ENCODE results near the gene SNX8.
A peak's percentile ranks its signal among the peaks of the same experiment; 100 is the strongest.

SNX8 gene

DNA sequence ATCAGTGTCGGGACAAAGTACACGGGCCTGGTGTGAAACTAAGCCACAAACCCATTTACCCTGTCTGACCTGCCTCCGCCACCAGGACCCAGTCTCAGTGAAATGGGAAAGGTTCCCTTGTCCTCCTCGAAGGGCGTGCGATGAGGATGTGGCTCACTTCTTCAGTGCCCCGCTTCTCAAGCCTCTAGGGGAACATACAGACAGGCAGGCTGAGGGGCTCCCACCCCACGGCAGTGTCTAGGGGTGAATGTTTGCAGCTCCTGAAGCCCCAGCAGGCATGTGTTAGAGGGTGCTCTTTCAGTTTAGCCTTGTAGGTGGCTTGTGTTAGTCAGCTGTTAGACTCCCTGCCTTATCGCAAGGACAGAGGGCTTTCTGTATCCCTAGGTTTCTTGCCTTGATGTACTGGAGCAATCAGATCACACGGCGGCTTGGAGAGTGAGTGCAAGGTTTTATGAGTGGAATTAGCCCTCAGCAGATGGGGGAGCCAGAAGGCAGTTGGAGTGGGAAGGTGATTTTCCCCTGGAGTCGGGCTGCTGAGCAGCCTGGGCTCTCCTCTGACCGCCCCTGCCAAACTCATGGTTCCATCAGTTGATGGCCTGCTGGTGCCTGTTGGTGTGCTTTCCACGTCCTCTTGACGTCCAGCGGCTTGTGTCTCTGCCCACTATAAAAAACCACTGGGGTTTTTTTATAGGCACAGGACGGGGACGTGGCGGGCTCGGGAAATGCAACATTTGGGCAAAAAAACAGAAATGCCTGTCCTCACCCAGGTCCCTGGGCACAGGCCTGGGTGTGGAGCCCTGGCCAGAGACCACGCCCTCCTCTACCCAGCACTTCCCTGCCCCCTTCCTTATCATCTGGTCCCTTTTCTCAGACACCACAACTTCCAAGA, 71.5 kb downstream of the SNX8 start:
- DNase-seq, result no peak

DNA sequence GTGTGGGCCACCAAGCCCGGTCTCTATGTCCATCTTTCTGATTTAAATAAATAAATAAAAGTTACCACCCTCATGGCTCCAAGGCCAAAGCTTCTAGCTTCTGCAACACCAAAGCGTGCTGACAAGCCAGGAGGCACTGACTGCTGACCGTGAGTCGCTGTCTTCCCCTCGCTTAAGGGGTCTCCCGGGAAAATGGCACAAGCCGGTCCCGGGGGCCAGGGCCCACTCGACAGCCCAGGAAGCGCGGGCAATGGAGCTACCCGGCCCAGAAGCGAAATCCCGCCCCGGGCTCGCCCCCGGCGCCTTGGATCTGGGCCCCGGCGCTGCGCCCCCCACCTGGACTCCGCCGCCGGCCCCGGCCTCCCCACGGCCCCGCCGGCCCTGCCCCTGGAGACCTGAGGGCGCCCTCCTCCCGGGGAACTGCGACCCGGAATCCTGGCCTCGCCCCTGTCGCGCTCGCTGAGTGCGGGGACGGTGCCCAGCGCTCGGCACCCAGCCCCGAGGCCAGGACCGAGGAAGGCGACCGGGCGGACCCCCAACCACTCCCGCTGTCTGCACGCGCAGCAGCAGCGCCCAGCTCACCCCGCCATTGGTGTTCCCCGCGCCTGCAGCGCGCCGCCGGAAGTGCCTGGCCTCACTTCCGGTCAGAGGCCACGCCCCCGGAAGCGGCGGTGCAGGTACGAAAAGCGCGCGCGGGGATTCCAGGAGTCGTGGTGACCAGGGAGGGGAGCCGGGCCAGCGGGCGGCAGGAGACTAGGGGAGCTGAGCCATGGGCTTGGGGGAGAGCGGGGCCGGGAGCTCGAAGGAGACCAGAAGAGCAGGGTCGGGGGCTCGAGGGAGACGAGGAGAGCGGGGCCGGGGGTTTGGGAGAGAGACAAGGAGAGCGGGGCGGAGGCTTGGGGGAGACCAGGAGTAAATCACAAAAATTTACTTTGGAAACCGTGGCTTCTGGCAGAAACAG, 72.4 kb downstream of the SNX8 start, which contains the start of the genes MRM2 and NUDT1:
TSS of gene MRM2 (minus strand) at position 626 of the 961 bp plus-strand sequence. CDS start at position 590, 36 bp downstream.
TSS of gene NUDT1 (plus strand) at position 647 of the 961 bp plus-strand sequence. CDS start 2,349 bp downstream, outside the sequence.
- DNase-seq, result peak; percentile 42

DNA sequence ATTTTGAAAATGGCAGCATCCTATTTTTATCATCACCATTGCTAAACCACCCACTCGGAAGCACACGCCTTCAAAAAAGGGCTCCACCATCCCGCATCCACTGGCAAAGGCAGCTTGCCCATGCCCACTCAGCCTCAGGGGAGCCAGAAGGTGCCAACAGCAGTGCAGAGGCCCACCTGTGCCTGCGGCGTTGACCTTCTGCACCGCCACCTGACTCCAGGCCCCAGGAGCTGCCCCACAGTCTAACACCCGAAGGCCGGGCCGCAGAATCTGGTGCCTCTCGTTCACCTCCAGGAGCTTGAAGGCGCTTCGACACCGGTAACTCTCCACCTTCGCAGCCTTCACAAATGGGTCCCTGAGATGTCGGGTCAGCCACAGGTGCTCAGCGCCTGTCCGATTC, 75.0 kb downstream of the SNX8 start:
- DNase-seq, result no peak

DNA sequence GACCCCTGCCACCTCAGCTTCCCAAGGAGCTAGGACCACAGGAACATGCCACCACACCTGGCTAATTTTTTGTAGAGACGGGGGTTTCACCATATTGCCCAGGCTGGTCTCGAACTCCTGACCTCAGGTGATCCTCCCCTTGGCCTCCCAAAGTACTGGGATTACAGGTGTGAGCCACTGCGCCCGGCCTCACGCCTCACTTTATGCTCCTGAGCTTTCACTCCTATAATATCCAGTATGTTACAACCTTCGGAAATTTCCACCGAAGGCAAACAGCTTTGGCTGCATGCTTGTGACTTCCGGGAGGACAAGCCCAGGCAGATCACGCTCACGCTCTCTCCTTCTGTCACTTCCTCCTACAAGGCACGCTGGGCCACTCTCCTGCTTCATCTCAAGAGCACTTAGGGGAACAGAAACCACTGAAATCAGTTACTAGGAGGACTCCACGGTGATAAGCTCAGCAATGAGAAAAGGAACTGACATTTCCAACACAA, 77.1 kb downstream of the SNX8 start:
- DNase-seq, result peak; percentile 60

DNA sequence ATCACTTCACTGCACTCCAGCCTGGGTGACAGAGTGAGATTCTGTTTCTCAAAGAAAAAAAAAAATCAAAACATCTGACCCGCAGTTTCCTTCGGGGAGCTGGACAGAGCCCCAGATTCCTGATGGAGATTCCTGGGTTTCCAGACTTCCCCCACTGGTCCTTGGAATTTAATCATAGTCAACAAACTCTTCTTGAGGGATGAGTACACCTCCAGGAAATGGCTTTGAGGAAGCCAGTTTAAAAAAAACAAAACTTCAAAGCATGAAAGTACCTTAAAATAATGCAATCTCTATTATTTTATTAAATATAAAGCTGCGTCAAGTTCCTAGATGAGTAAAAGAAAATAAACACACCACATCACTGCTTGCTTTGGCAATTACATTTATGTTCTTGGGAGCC, 80.3 kb downstream of the SNX8 start:
- no peak for DNase-seq

DNA sequence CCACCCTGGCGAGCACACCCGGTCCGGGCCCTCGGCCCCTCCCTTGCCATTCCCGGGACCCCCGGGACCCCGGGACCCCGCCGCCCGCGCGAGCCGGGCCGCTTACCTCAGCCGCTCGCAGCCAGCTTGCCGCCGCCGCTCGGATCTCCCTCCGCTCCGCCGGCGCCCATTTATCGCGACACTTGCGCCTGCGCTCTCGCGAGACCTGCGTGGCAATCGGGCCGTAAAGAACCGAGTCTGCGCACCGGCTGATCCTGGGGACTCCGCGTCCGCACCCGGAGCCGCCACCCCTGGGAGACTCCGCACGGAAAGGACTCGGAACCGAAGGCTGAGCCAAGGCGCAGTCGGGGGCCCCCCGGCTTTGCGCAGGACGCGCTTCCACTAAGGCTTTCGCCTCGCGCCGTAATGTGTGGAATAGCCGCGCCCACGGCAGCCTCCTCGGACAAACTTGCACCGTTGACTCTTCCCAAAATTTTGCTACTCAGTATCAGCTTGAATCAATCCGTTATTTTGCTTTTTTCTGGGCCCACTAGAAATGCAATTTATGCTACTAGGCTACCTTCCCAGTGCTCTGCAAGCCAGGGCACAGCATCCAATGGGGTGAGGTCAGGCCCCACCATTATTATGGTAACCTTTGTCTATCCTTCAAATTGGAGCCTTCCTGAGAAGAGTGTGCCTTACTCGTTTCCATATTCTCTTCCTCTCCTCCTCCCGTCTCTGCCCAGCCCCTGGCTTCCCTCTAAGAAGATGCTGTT, 81.3 kb downstream of the SNX8 start, which contains the start of gene MAD1L1:
TSS of gene MAD1L1 (minus strand) at position 180 of the 755 bp plus-strand sequence. CDS start 2,812 bp downstream, outside the sequence.
- DNase-seq, result peak; percentile 75

DNA sequence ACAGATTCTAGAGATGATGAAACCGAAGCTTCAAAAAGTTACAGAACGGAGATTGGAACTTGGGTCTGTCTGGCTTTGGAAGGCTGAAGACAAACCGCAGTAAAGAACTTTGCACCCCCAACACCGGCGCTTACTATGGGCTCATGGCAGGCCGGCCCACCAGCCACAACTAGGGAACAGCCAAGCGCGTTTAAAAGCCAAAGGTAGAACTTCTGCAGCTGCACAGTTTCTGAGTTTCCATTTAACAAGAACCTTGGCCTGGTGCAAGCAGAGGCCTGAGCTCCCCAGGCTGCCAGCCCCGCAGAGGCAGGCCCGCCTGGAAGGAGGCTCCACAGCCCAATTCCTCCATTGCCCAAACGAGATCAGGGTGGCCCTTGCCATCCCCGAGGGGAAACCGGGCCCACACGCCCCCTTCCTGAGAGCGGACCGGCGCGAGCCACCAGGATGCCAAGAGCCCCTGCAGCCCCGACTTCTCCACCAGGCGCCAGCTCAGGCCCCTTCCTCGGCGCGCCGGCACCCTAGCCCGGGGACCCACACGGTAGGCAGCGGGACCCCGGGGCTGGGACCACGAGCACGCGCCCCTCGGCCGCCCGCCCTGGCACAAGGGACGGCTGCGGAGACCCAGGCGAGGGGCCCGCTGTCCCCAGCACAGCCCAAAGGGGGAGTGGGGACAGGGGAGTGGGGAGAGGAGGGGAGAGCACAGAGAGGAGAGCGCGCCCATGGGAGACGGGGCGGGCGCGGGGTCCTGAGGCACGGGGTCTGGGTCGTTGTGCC, 82.1 kb downstream of the SNX8 start:
- DNase-seq, result no peak

DNA sequence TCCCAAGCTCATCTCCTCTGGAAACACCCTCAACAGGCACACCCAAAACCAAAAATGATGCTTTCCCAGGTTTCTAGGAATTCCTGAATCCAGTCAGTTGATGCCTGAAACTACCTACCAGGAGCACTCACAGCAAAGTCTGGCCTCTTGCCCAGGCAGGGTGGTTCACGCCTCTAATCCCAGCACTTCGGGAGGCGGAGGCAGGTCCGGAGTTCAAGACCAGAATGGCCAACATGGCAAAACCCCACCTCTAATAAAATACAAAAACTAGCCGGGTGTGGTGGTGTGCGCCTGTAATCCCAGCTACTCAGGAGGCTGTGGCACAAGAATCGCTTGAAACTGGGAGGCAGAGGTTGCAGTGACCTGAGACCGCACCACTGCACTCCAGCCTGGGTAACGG, 83.4 kb downstream of the SNX8 start:
- DNase-seq, result no peak

DNA sequence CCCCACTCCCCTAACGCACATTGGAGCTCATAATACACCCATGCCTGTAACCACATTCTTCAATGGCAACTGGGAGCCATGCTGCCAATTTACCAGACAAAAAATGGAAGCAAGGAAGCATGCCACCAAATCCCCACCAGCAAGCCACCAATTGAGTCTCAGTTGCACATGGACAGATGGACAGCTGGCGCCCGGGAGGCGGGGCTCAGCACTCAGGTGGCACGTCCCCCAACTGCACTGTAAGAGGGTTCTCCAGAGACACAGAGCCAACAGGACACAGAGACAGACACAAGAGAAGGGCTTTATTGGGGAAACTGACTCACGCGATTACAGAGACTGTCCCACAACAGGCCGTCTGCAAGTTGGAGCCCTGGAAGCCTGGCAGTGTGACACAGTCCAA, 84.0 kb downstream of the SNX8 start:
- DNase-seq, result no peak

DNA sequence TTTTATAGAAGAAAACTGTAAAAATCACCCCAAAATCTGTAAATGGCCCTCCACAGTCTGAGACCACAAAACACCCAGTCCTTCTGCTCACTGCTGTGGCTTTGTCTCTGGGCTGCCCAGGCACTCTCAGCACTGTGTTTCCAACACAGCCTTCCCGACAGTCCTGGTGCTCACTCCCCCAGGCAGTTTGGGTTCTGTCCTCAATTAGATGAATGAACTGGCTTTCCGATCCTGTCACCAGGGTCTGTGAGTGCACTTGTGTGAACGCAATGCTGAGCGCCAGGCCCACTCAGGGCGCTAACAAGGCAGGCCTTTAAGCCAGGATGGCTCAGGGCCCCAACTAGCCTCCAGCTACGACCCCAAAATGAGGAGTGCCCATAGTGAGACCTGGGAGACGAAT, 84.8 kb downstream of the SNX8 start:
- no peak for DNase-seq

DNA sequence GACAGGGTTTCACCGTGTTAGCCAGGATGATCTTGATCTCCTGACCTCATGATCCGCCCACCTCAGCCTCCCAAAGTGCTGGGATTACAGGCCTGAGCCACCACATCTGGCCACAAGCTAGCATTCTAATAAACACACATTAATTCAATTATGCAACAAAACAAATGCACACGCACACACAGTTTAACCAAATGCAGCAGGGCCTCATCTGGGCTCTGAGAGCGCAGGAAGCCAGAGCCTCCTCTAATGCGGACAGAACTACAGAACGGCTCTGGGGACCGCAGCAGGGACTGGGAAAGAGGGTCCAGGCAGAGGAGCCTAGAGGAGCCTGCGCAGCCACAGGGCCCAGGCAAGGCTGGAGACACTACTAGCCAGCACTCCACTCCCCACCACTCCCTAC, 85.3 kb downstream of the SNX8 start:
- DNase-seq, result no peak

DNA sequence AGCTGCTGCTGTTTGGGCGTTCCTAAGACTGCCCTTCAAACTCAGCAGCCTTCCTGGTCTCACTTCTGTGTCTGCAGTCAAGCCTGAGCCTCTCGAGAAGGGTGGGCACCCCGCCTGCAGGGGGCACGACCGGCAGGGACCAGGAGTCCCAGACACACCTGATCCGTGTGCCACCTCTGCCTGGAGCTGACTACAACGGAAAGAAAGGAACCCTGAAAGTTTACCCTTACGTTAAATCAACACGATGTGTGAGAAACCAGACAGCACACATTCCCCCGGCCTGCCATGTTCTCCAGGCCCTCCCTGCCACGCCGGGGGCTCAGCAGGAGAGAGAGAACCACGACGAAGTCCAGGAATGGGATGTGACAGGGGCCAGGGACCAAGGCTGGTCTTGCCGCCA, 86.5 kb downstream of the SNX8 start:
- DNase-seq, result no peak

DNA sequence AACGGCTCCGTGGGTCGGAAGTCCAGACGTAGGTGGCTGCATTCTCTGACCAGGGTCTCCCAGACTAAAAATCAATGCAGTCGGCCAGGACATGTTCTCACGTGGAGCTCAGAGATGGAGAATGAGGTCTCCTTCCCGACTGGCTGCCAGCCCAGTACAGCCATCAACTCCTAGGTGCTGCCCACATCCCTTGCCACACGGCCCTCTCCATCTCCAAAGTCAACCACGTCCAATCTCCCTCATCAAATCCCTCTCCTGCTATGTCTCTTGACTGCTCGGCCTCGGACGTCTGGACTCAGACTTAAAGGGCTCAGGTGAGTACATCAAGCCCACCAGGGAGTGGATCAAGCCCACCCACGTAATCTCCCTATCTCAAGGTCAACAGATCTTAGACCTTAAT, 88.4 kb downstream of the SNX8 start:
- DNase-seq, result no peak

DNA sequence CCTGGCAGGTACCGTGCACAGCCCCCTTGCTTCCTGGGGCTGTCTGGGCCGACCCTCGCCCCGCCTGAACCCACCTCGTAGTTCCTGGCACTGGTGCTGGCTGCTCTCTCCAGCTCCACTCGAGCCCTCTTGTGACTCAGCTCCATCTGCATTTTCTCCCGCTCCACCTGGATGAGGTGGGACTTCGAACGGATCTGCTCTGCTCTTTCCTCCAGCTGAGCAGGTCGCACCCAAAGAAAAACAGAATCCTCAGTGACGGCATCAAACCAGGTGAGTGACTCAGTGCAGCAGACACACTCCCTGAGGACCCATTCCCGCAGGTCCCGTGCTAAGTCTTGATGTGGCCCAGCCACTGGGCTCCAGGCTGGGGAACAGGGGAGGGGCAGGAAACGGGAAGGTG, 88.9 kb downstream of the SNX8 start:
- DNase-seq, result no peak

DNA sequence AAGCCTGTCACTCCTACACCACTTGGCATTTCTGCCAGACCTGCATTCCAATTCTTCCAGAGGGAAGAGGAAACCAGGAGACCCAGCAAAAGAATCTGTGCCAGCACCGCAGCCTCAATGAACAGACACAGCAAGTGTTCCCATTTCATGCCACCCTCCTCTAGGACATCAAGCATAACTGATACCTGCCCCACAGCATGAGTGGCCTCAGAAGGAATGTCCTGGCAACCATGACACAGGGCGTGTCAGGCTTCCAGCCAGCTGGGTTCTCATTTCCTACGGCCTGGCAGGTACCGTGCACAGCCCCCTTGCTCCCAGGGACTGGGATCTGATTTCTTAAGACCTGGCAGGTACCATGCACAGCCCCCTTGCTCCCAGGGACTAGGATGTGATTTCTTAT, 89.3 kb downstream of the SNX8 start:
- DNase-seq, result no peak

DNA sequence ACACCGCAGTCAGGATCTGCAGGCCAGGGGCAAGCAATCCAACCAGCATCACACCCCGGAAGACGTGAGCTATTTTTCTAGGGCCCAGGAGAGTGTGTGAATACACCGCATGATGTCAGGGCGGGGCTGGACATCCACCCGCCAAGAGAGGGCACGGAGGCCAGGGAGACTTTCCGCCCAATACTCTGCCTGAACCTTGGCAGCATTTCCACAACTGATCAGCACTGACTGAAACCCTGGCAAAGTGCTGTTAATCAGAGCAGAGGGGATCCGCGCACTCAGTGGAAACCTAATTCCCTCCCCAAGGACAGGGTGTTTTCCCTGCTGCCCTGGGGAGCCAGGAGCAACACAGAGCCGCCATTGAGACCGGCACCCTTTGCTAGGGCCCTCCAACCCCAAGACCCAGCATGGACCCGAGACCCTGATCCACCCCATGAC, 89.7 kb downstream of the SNX8 start:
- no peak for DNase-seq

DNA sequence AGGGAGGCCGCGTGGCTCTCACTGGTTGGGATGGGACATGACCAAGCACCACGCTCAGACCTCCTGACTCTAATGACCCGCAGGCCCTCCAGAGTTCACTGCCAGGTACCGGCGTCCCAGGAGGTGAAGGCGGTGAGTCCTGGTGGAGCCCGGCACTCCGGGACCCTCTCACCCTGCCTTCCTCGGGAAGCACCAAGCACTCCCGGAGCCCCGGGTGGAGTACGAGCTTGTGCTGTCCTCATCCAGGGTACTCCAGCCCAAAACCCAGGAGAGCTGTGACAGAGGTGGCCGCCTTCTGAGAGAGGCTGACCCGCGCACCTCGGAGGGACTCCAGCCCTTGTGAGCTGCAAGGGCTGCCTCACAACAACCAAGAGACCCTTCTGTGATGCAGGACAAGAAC, 90.9 kb downstream of the SNX8 start:
- DNase-seq, result no peak

DNA sequence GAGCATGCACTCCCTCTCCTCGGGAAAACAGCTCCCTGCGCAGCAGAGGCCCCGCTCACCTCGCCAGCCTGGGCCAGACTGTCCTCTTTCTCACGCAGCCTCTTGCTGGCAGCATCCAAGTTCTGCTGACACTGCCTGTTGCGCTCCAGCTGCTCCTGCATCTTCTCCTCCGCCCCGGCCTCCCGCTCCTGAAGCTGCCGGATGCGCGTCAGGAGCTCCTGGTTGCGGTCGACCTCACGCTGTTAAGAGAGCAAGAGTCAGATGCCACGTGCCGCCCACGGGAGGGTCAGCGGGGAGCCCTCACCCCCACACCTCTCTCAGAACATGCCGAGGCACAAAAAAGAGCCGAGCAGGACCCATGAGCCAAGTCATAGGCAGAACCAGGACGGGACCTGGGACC, 91.7 kb downstream of the SNX8 start:
- DNase-seq, result no peak

DNA sequence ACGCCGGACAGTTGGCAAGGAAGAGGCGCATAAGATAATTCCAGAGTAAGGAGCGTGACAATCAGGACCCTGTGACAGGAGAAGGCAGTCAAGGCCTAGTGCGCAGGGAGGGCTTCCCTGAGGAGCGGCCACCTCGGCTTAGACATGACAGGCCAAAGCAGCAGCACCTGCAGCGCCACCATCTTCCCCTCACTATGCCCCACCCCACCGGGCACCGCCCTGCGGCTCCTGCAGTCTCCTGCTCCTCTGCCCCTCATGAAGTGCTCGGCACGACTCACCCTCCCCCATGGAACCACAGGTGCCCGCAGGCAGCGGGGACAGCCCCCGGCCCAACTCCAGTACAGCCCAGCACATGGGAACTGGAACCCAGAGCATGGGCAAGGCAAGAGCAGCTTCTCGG, 93.3 kb downstream of the SNX8 start:
- no peak for DNase-seq

DNA sequence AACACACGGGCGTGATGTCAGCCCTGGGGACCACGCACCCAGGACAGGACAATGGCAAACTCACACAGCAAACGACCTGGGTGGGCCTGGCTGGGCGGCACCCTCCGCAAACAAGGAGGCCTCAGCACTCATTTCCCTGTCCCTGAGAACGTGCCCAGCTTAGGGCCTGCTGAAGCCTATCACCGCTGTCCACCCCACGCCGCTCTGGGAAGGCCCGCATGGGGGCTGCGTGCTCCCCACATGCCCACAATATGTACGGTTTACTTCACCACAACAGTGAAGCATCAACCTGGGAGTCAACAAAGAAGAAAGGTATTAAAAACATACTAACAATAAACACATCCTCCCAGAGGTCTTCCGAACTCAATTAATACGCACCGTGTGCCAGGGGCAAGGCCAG, 93.7 kb downstream of the SNX8 start:
- no peak for DNase-seq

DNA sequence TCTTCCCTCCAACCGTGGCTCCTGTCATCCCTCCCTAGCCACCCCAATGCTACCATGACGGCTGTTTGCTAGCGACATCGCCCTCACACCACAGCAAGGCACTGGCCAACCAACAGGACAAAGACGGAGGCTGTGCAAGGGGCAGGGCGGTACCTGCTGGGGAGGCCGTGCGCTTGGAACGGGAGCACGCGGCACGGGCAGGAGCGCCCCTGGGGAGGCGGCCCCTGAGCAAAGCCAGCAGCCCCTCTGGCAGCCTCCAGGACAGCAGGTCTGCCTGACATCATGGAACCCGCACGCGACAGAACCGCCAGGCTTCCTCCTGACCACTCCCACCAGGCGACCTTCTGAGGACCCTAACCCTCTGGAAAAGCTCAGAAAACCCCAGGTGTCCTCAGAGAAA, 94.2 kb downstream of the SNX8 start:
- DNase-seq, result no peak

DNA sequence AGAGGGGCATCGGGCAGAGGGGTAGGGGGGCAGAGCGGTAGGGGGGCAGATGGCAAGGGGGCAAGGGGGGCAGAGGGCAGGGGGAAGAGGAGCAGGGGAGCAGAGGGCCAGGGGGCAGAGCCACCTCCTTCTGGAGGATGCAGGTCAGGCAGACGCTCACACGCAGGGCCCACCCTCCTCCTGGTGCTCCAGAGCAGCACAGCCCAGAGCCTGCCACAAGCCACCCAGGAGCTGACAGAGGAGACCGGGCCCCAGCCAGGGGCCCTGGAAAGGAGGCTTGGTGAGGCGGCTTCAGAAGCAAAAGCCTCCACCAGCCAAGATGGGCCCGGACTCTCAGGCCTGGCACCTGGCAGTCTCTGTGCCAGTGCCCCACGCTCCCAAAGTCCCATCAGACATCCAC, 94.6 kb downstream of the SNX8 start:
- DNase-seq, result no peak

Measured in GDM1 (cell line).